ENCODE data around the gene RAD18. TPM values are rescaled to one million over a fixed set of nuclear protein-coding genes. Genes with fewer than 3 reads are reported as not detected.

The RAD18 gene
- total and polyA plus RNA-seq, 9 of the 15 experiments (the other 6 are each of a cell fraction or from before 2014, with no cell fraction given), result 19.2 to 49.4 (median 34.4) TPM

- TF ChIP-seq ZNF318 (IDR thresholded peaks at IDR 0.05; ENCODE audit: borderline replicate concordance in 1 of 2, low read depth in 1 of 2), result no peak
- no peak for TF ChIP-seq TCF3 (CRISPR knock-in tag; IDR thresholded peaks at IDR 0.05)
- TF ChIP-seq ZNF12 (CRISPR knock-in tag; IDR thresholded peaks at IDR 0.05), result no peak
- no peak for TF ChIP-seq MTA3 (IDR thresholded peaks at IDR 0.05; ENCODE audit: borderline replicate concordance)
- TF ChIP-seq TEAD4 (IDR thresholded peaks at IDR 0.05; ENCODE audit: low read length), result no peak
- no peak for TF ChIP-seq TEAD4 (CRISPR knock-in tag; IDR thresholded peaks at IDR 0.05; ENCODE audit: borderline replicate concordance)
- TF ChIP-seq GMEB1 (CRISPR knock-in tag; IDR thresholded peaks at IDR 0.05), result no peak
- no peak for TF ChIP-seq PTBP1 (IDR thresholded peaks at IDR 0.05; ENCODE audit: low read depth, low read length)
- no peak for TF ChIP-seq TRIM25 (IDR thresholded peaks at IDR 0.05; ENCODE audit: borderline replicate concordance)
- no peak for TF ChIP-seq ZNF280A (IDR thresholded peaks at IDR 0.05; ENCODE audit: low read depth, partially characterized antibody)
- TF ChIP-seq ZNF780A (CRISPR knock-in tag; IDR thresholded peaks at IDR 0.05), result no peak
Observed at GRCh38 chr3:8954938-8955763, 8.1 kb downstream of the RAD18 start (continued).
